ENCODE data around the gene OBSL1. TPM values are rescaled to one million over a fixed set of nuclear protein-coding genes. Genes with fewer than 3 reads are reported as not detected.

Gene OBSL1
- total and polyA plus RNA-seq, 10 of the 15 experiments (the other 5 are each of a cell fraction or from before 2014, with no cell fraction given) = 0.14 to 0.77 TPM; not detected in 8

DNA sequence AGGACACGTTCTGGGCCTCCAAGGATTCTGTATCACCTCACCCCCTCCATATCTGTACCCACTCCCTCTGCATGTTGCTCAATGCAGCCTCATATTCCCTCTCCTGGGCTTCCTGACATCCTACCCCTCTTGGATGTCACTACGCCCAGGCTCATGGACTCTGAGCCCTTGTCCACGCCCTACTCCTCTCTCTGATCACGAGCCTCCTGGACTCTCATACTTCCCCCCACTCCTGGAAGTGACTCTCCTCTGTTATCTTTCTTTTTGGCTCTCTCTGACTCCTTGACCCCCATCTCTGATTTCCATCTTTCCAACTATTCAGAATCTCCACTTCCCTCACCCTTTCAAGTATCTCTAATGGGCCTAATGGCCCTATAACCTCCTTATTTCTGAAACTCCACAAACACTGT lies 25.4 kb downstream of the OBSL1 start:
- no peak overlapping the region for H3K4me2 ChIP-seq (ENCODE audit: control insufficient read depth, insufficient read depth)
- DNase-seq (ENCODE audit: low read depth, low spot score) (no peak), ATAC-seq (no peak), FAIRE-seq (no peak)
- TF ChIP-seq CREM (IDR thresholded peaks at IDR 0.05; ENCODE audit: low read depth) (no peak), SREBF1 (IDR thresholded peaks at IDR 0.05; ENCODE audit: low read length) (no peak), KLF5 (IDR thresholded peaks at IDR 0.05; ENCODE audit: partially characterized antibody) (no peak), LARP7 (IDR thresholded peaks at IDR 0.05) (no peak)
- intact Hi-C loops (cut with micrococcal nuclease; ENCODE audit: unreplicated experiment) (no loop called here), in situ Hi-C loops (cut with MboI) (no loop called here)
- CTCF ChIA-PET = interaction anchor here (1.8 kb wide), 1 partner anchor 50 kb away, joined by 5 read pairs; a partner anchor contains a TSS
- 2% methylated on average over 4 of the region's 4 CpGs for WGBS (ENCODE audit: insufficient coverage, insufficient replicate concordance, low lambda C conversion rate, missing lambda C conversion rate)
- POLR2A ChIA-PET = no interaction called here
- H4K20me1 ChIP-seq (ENCODE audit: control insufficient read depth, insufficient read depth) = no peaks in the 10 kb centered on the region; the same call in 1 of the 2 replicates
- H3K79me2 ChIP-seq (ENCODE audit: control insufficient read depth, insufficient read depth, low read length) = no peaks in the 10 kb centered on the region
- no peak overlapping the region for H3K4me3 ChIP-seq
- H2AFZ ChIP-seq (ENCODE audit: control insufficient read depth, low read depth, low read length) = no peak overlapping the region
- RAD21 ChIA-PET (ENCODE audit: unreplicated experiment) = no interaction called here
- H3K9me3 ChIP-seq (replicated peaks; ENCODE audit: control insufficient read depth, insufficient read depth, low read length) = no peaks in the 10 kb centered on the region
- no peak overlapping the region for H3K9ac ChIP-seq (ENCODE audit: control insufficient read depth, insufficient read depth, low read length)
- no TSS peak for BruUV-seq (replicated peaks)
- H3K36me3 ChIP-seq (ENCODE audit: control insufficient read depth in 2 of 2, insufficient read depth in 2 of 2, low read length in 1 of 2) = no peaks in the 10 kb centered on the region
- H3K27ac ChIP-seq (ENCODE audit: control insufficient read depth, insufficient read depth) = no peak overlapping the region
- H3K4me1 ChIP-seq (ENCODE audit: control insufficient read depth, insufficient read depth, low read length) = peaks cover 3% of the 10 kb centered on the region; the same call in 1 of the 2 replicates
- SMC1A ChIA-PET (ENCODE audit: uncharacterized antibody, unreplicated experiment) = no interaction called here
- H3K27me3 ChIP-seq (replicated peaks in 1 of 2; ENCODE audit: control insufficient read depth in 2 of 2, insufficient read depth in 2 of 2, low read length in 1 of 2) = peaks cover 4 to 10% of the 10 kb centered on the region in 2 experiments

DNA sequence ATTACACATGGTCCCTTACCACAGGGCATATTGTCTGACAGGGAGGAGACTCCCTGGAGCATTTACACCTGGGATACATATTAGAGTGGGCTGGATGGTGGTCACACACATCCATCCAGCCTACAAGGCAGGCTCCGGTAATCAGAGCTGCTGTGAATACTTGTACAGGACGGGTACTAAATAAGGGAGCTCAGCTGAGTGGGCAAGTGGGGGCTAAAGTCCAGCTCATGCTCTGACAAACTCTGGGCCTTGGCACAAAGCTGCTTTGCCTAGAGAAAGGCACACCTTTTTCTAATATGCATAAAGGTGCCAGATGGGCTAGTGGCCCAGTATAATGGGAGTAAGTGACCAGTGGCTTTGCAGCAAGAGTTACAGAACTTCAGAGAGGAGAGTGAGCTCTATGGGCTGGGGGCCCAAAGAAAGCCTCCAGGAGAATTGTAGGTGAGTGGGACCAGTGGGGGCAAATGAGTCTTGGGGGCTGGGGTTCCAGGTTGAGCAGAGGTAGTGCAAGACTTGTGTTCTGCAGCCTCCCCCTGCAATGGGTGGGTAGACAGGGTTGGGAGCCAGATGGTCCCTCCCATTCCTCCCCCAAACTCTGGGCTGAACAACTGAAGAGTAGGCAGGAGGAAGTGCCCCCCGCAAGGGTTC lies 25.9 kb downstream of the OBSL1 start:
- POLR2A ChIA-PET = no interaction called here
- SMC1A ChIA-PET (ENCODE audit: uncharacterized antibody, unreplicated experiment) = no interaction called here
- TF ChIP-seq, protein P1, sequence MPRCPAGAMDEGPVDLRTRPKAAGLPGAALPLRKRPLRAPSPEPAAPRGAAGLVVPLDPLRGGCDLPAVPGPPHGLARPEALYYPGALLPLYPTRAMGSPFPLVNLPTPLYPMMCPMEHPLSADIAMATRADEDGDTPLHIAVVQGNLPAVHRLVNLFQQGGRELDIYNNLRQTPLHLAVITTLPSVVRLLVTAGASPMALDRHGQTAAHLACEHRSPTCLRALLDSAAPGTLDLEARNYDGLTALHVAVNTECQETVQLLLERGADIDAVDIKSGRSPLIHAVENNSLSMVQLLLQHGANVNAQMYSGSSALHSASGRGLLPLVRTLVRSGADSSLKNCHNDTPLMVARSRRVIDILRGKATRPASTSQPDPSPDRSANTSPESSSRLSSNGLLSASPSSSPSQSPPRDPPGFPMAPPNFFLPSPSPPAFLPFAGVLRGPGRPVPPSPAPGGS (IDR thresholded peaks at IDR 0.05; ENCODE audit: borderline replicate concordance, insufficient read depth, low read depth, low read length, poor library complexity, severe bottlenecking) = no peak
- TF ChIP-seq EED (IDR thresholded peaks at IDR 0.05; ENCODE audit: low read depth) = no peak
- TF ChIP-seq ETV6 (conservative IDR thresholded peaks at IDR 0.05 in 1 of 2, IDR thresholded peaks at IDR 0.05 in 1 of 2; ENCODE audit: borderline replicate concordance in 1 of 2, low read depth in 1 of 2) = no peak
- TF ChIP-seq, protein P2, sequence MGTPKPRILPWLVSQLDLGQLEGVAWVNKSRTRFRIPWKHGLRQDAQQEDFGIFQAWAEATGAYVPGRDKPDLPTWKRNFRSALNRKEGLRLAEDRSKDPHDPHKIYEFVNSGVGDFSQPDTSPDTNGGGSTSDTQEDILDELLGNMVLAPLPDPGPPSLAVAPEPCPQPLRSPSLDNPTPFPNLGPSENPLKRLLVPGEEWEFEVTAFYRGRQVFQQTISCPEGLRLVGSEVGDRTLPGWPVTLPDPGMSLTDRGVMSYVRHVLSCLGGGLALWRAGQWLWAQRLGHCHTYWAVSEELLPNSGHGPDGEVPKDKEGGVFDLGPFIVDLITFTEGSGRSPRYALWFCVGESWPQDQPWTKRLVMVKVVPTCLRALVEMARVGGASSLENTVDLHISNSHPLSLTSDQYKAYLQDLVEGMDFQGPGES (IDR thresholded peaks at IDR 0.05) = no peak
- TF ChIP-seq PAX5 (IDR thresholded peaks at IDR 0.05; ENCODE audit: borderline replicate concordance, low read depth, low read length) = no peak
- TF ChIP-seq ZNF217 (IDR thresholded peaks at IDR 0.05) = no peak
- TF ChIP-seq WRNIP1 (IDR thresholded peaks at IDR 0.05; ENCODE audit: borderline replicate concordance, low read depth, low read length) = no peak
- no peak for TF ChIP-seq RFX5 (IDR thresholded peaks at IDR 0.05; ENCODE audit: low read depth, low read length)
- intact Hi-C loops (cut with micrococcal nuclease; ENCODE audit: unreplicated experiment) (no loop called here), in situ Hi-C loops (cut with MboI) (no loop called here)
- Histone ChIP-seq H2AFZ (ENCODE audit: control insufficient read depth, low read depth, low read length) (no peak overlapping the region), H3K27me3 (replicated peaks in 1 of 2; ENCODE audit: control insufficient read depth in 2 of 2, insufficient read depth in 2 of 2, low read length in 1 of 2) (peaks cover 4 to 7% of the 10 kb centered on the region in 2 experiments), H4K20me1 (ENCODE audit: control insufficient read depth, insufficient read depth) (no peaks in the 10 kb centered on the region; the same call in 1 of the 2 replicates), H3K4me3 (no peak overlapping the region), H3K79me2 (ENCODE audit: control insufficient read depth, insufficient read depth, low read length) (no peaks in the 10 kb centered on the region), H3K27ac (ENCODE audit: control insufficient read depth, insufficient read depth) (no peak overlapping the region), H3K4me1 (ENCODE audit: control insufficient read depth, insufficient read depth, low read length) (peaks cover 3% of the 10 kb centered on the region; the same call in 1 of the 2 replicates), H3K36me3 (ENCODE audit: control insufficient read depth in 2 of 2, insufficient read depth in 2 of 2, low read length in 1 of 2) (no peaks in the 10 kb centered on the region), H3K4me2 (ENCODE audit: control insufficient read depth, insufficient read depth) (no peak overlapping the region), H3K9ac (ENCODE audit: control insufficient read depth, insufficient read depth, low read length) (no peak overlapping the region), H3K9me3 (replicated peaks; ENCODE audit: control insufficient read depth, insufficient read depth, low read length) (no peaks in the 10 kb centered on the region)
- no TSS peak for BruUV-seq (replicated peaks)
- WGBS (ENCODE audit: insufficient coverage, insufficient replicate concordance, low lambda C conversion rate, missing lambda C conversion rate) = 38% methylated on average over 3 of the region's 3 CpGs
- CTCF ChIA-PET = interaction anchor here (0.9 to 1.8 kb wide), 2 partner anchors 50 to 97 kb away, joined by 3 to 5 read pairs; a partner anchor contains a TSS
- ATAC-seq (no peak), DNase-seq (ENCODE audit: low read depth, low spot score) (no peak), FAIRE-seq (no peak)
- RAD21 ChIA-PET (ENCODE audit: unreplicated experiment) = interaction anchor here (1.9 kb wide), 1 partner anchor 139 kb away, joined by 5 read pairs; no protein-coding TSS in a partner anchor
